ENCODE measurements around the gene IFNE.

The IFNE gene, protein sequence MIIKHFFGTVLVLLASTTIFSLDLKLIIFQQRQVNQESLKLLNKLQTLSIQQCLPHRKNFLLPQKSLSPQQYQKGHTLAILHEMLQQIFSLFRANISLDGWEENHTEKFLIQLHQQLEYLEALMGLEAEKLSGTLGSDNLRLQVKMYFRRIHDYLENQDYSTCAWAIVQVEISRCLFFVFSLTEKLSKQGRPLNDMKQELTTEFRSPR

GRCh38 chr9:21482213-21482612 is at the start of gene IFNE:
Gene IFNE, minus strand, starts transcription at chr9:21482313. Its CDS starts 619 bp downstream, at chr9:21481694.
- intact Hi-C loops (cut with DNase I), result no loop called here
- no peak for DNase-seq

DNA sequence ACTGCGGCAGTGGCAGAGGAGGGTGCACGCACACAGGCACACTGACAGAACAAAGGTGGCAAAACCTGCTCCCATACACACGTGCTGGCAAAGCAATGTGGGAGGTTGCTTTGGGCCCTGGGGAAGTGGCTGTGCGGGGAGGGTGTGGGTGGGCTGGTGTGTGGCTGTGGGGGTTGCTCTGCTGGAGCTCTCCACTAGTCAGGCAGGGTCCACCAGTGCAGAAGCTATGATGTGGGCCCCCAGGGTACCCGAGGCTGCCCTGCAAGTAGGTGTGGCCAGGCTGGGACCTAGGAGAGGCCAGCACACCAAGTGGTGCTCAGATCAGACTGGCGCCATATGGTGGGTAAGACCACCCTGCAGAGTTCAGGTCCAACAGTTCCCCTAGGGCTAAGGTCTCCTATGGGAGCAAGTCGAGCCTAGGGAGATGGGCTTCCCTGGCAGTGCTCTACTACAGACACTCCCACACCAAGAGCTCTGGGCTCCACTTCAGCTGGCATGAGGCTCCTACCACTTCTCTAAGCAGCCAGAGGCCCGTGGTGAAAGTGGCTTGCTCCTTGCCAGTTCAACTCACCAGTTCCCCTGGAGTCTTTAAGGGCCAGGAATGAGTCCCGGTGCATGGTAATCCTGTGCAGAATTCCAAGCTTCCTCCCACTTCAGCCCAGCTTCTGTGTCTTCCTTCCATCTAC is 46.2 kb upstream of the IFNE start:
- intact Hi-C loops (cut with DNase I), result no loop called here
- DNase-seq, result no peak

DNA sequence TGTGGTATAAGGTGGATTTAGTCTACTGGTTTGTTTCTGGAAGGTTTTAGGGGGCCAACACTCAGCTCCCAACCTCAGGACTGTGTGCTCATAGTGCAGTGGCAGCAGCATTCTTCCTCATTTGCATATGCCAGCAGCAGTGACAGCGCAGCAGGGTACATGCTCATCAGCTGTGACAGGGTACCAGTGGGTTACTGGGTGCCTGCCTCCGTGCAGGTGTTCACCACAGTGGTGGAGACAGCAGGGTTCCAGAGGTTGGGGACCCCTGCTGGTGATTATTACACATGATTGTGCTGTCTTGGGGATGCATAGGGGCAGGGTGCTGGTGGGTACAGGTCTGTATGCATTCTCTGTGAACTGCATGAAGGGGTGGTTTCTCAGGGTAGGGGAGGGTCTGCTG is 45.5 kb upstream of the IFNE start:
- no peak for DNase-seq
- intact Hi-C loops (cut with DNase I), result no loop called here

GRCh38 chr9:21525174-21525573 is 43.1 kb upstream of the IFNE start:
- intact Hi-C loops (cut with DNase I), result no loop called here
- no peak for DNase-seq

DNA sequence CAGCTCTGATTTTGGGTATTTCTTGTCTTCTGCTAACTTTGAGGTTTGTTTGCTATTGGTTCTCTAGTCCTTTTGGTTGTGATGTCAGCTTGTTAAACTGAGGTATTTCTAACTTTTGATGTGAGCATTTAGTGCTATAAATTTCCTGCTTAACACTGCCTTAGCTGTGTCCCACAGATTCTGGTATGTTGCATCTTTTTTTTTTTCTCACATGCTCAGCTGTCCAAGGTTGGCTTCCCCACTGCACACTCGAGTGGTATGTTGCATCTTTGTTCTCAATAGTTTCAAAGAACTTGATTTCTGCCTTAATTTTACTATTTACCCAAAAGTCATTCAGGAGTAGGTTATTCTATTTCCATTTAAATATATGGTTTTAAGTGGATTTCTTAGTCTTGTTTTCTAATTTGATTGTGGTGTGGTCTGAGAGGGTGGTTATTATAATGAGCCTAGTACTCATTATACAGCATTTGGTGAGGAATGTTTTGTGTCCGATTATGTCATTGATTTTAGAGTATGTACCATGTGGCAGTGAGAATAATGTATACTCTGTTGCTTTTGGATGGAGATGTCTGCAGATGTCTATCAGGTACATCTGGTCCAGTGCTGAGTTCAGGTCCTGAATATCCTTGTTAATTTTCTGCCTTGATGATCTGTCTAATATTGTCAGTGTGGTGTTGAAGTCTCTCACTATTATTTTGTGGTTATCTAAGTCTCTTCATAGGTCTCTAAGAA is 42.2 kb upstream of the IFNE start:
- intact Hi-C loops (cut with DNase I), result no loop called here

GRCh38 chr9:21523021-21524014 is 41.2 kb upstream of the IFNE start:
- intact Hi-C loops (cut with DNase I), result no loop called here
- DNase-seq, result no peak

More for the DNA sequence above, 42.2 kb upstream of the IFNE start:
- DNase-seq, result no peak

DNA sequence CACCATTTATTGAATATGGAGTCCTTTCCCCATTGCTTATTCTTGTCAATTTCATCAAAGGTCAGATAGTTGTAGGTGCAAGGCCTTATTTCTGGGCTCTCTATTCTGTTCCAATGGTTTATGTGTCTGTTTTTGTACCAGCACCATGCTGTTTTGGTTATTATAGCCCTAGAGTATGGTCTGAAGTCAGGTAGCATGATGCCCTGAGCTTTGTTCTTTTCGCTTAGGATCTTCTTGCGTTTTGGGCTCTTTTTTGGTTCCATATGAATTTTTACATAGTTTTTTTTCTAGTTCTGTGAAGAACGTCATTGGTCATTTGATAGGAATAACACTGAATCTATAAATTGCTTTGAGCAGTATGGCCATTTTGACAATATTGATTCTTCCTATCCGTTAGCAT is 40.2 kb upstream of the IFNE start:
- intact Hi-C loops (cut with DNase I), result no loop called here
- DNase-seq, result no peak

DNA sequence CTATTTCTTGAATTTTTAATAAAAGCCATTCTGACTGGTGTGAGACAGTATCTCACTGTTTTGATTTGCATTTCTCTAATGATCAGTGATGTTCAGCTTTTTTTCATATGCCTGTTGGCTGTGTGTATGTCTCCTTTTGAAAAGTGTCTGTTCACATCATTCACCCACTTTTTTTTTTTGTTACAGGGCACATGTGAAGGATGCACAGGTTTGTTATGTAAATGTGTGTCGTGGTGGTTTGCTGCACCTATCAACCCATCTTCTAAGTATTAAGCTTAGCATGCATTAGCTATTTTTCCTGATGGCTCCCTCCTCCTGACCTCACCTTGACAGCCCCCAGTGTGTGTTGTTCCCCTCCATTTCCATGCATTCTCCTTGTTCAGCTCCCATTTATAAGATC is 39.3 kb upstream of the IFNE start:
- no peak for DNase-seq
- intact Hi-C loops (cut with DNase I), result no loop called here

- DNase-seq, result no peak
- intact Hi-C loops (cut with DNase I), result no loop called here
Observed at GRCh38 chr9:21520501-21521228, 38.6 kb upstream of the IFNE start.

- DNase-seq, result no peak
- intact Hi-C loops (cut with DNase I), result no loop called here
Observed at GRCh38 chr9:21519855-21520434, 37.8 kb upstream of the IFNE start.

- DNase-seq, result no peak
- intact Hi-C loops (cut with DNase I), result no loop called here
Observed at GRCh38 chr9:21516796-21517195, 34.7 kb upstream of the IFNE start.

DNA sequence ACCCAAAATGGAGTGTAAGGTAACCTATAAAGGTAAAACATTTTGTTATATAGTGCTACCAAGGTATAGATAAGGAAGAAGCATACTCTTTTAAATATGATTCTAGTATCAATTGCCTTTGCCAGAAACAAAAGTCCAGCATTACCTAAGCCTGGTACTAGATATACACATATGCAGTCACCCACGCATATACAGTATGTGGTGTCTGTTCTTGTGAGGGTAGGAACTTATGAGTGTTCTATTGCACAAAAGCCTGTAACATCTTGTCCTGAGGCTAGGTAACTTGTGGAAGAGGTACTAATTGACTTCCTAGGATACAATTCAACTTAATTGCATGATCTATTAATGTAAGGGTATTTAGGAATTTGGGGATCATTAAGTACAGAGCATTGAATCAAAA is 31.3 kb upstream of the IFNE start:
- intact Hi-C loops (cut with DNase I), result no loop called here
- no peak for DNase-seq

GRCh38 chr9:21510806-21511205 is 28.7 kb upstream of the IFNE start:
- intact Hi-C loops (cut with DNase I), result no loop called here
- DNase-seq, result no peak

GRCh38 chr9:21507483-21507790 is 25.3 kb upstream of the IFNE start:
- DNase-seq, result no peak
- intact Hi-C loops (cut with DNase I), result no loop called here

DNA sequence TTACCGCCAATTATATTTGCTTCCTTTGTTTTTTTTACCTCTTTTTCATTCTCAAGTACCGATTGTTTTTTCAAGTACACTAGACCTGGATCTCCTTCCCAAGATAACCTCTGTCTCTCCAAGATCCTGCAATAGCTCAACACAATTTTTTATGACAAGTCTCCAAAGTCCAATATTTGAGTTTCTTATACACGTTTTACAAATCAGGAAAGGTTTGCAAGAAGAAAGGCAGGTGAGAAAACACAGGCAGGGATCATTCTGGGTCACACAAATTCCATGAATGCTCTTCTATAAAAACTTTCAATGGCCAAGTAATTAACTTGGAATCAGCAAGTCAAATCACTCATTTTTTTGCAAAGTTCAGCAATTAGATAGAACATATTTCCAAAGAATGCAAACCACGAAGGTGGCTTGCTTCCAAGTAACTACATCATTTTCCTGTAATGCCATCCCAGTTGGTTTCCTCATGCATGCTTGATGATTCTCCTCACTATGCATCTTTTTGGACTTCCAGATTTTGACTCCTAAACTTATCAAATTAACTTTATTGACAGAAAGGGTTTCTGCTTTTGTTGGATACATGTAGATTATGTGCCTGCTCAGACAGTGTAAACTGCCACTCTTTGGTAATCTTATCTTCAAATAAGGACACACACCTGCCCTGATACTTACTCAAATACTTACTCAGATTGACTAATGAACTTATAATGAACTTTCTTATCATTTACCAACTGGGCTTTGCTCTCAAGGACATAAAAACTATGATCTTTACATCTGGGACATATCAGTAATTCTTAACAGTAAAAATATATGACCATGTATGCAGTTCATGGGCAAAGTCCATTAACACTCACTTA is 24.7 kb upstream of the IFNE start:
- DNase-seq, result no peak
- intact Hi-C loops (cut with DNase I), result no loop called here

DNA sequence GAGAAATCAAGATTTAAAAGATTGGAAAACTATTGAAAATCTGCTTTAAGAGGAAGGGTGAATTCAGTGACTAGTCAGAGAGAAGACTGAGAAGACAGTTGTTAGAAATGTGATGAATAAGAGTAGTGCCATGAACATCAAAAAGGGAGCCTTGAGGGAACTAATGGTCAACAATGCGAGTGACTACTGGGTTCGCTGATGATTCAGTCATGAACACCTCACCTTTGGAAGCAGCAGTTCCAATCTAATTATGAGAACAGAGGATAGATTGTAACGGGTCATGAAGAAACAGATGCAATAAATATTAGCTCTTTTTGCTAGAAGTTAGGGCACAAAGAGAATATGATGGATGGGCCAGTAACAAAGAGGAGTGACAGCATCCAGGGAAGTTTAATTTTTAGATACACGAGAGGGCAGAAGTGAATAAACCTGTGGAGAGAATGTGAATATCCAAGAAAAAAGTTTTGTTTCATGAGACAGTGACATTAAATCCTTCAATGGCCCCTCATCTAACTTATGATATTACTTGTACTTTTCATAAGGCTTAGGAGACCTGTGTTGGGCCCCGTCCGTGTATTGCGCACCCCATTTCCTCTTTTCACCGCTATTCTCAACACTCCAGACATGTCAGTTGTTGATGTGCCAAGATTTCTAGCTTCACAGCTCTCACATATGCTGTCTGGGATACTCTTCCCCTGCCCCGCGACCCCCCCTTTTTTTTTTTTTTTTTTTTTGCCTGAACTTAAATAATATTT is 23.5 kb upstream of the IFNE start:
- DNase-seq, result no peak
- intact Hi-C loops (cut with DNase I), result no loop called here

DNA sequence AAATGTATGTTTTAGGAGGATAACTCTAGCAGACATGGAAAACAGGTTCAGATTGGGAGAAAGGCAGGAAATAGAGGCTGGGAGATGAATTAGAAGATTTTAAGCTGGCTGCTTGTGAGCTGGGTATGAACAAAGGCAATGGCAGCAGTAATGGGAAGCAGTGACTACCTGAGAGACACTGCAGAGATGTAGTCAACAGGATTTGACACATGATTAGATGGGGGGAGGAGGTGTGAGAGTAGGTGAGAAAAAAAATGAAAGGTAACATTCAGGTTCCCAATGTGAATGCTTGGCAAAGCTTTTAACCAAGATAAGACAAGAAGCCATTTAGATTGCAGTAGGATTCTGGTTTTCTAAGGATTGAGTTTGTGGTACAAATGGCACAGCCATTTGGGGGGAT is 22.8 kb upstream of the IFNE start:
- intact Hi-C loops (cut with DNase I), result no loop called here

More for the DNA sequence above, 22.8 kb upstream of the IFNE start:
- no peak for DNase-seq

All from head of caudate nucleus (tissue), 42 donors.